Gastroesophageal sphincter (tissue), 4 donors: ENCODE results near the gene SLC35F3. TPM values are rescaled to one million over a fixed set of nuclear protein-coding genes. Genes with fewer than 3 reads are reported as not detected.

Experiments used
- ATAC-seq: fragments of 150-250 bp; one replicate; pipeline ENCODE4 v1.9.1; 2016; ENCODE audit warnings: mild to moderate bottlenecking, moderate library complexity
- H3K27ac ChIP-seq, 4 donors: fragments of 200-600 bp; sonication (generic) in 3 of 4; 1 replicate in 3 of 4; 2 replicates in 1 of 4; pipeline ENCODE4 v1.5.1; 2016 to 2019
- H3K27me3 ChIP-seq: fragments of 200-600 bp; sonication (generic); one replicate; pipeline ENCODE4 v1.5.1; 2019
- H3K36me3 ChIP-seq, 2 donors: fragments of 200-600 bp; sonication (generic); one replicate each; pipeline ENCODE4 v1.5.1; 2019; ENCODE audit warnings: control low read depth in 1 of 2
- H3K4me1 ChIP-seq, 3 donors: fragments of 200-600 bp; sonication (generic); 1 replicate in 2 of 3; 2 replicates in 1 of 3; pipeline ENCODE4 v1.5.1; 2016 to 2019; ENCODE audit warnings: control low read depth in 2 of 3
- H3K4me3 ChIP-seq, 2 donors: fragments of 200-600 bp; sonication (generic); one replicate each; pipeline ENCODE4 v1.5.1; 2019; ENCODE audit warnings: mild to moderate bottlenecking in 1 of 2, moderate library complexity in 1 of 2
- H3K9me3 ChIP-seq, 3 donors: fragments of 200-600 bp; sonication (generic); one replicate each; pipeline ENCODE4 v1.5.1; 2017 to 2019; ENCODE audit warnings: control low read depth in 2 of 3
- EP300 ChIP-seq: sonication (generic); formaldehyde crosslinking; IDR thresholded peaks from one replicate; pipeline ENCODE4 v1.6.1; 2017; ENCODE audit warnings: antibody characterized with exemption, mild to moderate bottlenecking
- POLR2A ChIP-seq, 2 donors: fragments of 450-650 bp; IDR thresholded peaks; one replicate each; pipeline ENCODE4 v1.6.1; 2017; ENCODE audit warnings: antibody characterized with exemption in 2 of 2, mild to moderate bottlenecking in 2 of 2, moderate library complexity in 1 of 2
- POLR2AphosphoS5 ChIP-seq: sonication (generic); formaldehyde crosslinking; IDR thresholded peaks from one replicate; pipeline ENCODE4 v1.6.1; 2017; ENCODE audit warnings: antibody characterized with exemption
- WGBS, 2 donors: methylation state at CpG; one replicate each; pipeline ENCODE4 v1.1.5; 2018; ENCODE audit warnings: low coverage in 1 of 2; 5-methylcytosine and 5-hydroxymethylcytosine counted together
- total RNA-seq, 4 donors: library from RNA; depleted of rRNA; stranded (reverse); fragments of >200 nt; gene quantifications; one replicate each; pipeline ENCODE4 v1.1.0, GENCODE V29; 2016
- TF ChIP-seq, protein P1 (sequence below), 4 experiments: fragments of 200-600 bp in 2 of 4; fragments of 450-650 bp in 2 of 4; sonication (generic) in 1 of 4; IDR thresholded peaks; one replicate each; pipeline ENCODE4 v1.5.1; 2017 to 2019; ENCODE audit warnings: antibody characterized with exemption in 4 of 4, mild to moderate bottlenecking in 2 of 4, moderate library complexity in 2 of 4

SLC35F3 gene
- total RNA-seq, 4 donors from 2014 or later: 0.16 to 0.62 (median 0.54) TPM; not detected in 1

DNA sequence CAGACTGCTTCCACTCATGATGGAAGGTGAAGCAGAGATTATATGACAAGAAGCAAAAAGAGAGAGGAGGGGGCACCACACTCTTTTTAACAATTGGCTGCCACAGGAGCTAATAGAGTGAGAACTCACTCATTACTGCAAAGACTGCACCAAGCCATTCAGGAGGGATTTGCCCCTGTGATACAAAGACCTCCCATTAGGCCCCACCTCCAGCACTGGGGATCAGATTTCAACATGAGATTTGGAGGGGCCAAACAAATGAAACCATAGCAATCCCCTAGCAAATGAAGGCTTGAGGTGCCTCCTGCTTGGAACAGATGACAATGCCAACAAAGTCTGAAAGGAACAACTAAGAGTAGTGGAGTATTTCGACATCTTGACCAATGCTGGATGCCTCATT, 346.3 kb downstream of the SLC35F3 start:
- no peak overlapping the region for H3K27ac ChIP-seq
- no peak overlapping the region for H3K4me3 ChIP-seq
- H3K27me3 ChIP-seq: no peaks in the 10 kb centered on the region
- WGBS, 2 donors: 83 to 100% methylated on average over 1 of the region's 1 CpG
- TF ChIP-seq POLR2A (IDR thresholded peaks at IDR 0.05): no peak
- TF ChIP-seq, protein P1, sequence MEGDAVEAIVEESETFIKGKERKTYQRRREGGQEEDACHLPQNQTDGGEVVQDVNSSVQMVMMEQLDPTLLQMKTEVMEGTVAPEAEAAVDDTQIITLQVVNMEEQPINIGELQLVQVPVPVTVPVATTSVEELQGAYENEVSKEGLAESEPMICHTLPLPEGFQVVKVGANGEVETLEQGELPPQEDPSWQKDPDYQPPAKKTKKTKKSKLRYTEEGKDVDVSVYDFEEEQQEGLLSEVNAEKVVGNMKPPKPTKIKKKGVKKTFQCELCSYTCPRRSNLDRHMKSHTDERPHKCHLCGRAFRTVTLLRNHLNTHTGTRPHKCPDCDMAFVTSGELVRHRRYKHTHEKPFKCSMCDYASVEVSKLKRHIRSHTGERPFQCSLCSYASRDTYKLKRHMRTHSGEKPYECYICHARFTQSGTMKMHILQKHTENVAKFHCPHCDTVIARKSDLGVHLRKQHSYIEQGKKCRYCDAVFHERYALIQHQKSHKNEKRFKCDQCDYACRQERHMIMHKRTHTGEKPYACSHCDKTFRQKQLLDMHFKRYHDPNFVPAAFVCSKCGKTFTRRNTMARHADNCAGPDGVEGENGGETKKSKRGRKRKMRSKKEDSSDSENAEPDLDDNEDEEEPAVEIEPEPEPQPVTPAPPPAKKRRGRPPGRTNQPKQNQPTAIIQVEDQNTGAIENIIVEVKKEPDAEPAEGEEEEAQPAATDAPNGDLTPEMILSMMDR (IDR thresholded peaks at IDR 0.05): no peak
- TF ChIP-seq EP300: no peak
- TF ChIP-seq POLR2AphosphoS5: no peak
- no peak for ATAC-seq
- no peaks in the 10 kb centered on the region for H3K4me1 ChIP-seq
- no peaks in the 10 kb centered on the region for H3K36me3 ChIP-seq
- no peaks in the 10 kb centered on the region for H3K9me3 ChIP-seq

DNA sequence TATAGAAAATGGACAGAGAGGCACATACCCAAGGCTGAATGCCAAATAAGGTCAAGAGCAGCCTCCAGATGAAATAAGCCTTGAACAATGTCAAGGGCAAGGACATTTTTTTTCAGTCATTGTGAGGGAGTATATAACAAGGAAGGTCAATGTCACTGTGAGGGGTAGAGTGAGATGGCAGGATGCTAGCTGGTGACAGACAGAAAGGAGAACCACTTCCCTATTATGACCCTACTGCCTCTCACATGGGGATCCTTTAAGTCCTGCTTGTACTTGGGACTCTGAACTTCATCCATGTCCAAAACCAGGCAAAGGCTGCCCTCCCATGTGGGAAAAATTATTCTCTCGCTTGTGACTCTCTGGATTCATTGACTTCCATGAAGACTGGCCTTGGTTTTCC, 349.3 kb downstream of the SLC35F3 start:
- TF ChIP-seq EP300 (no peak), POLR2A (IDR thresholded peaks at IDR 0.05) (no peak), POLR2AphosphoS5 (no peak)
- TF ChIP-seq, protein P1 (IDR thresholded peaks at IDR 0.05): no peak
- H3K9me3 ChIP-seq: peaks cover 0 to 9% (median 0%) of the 10 kb centered on the region in 3 donors
- no peak overlapping the region for H3K27ac ChIP-seq
- ATAC-seq: no peak
- no peaks in the 10 kb centered on the region for H3K36me3 ChIP-seq
- no peak overlapping the region for H3K4me3 ChIP-seq
- no peaks in the 10 kb centered on the region for H3K4me1 ChIP-seq
- no peaks in the 10 kb centered on the region for H3K27me3 ChIP-seq
- 83 to 100% methylated on average over 1 of the region's 1 CpG for WGBS, 2 donors

DNA sequence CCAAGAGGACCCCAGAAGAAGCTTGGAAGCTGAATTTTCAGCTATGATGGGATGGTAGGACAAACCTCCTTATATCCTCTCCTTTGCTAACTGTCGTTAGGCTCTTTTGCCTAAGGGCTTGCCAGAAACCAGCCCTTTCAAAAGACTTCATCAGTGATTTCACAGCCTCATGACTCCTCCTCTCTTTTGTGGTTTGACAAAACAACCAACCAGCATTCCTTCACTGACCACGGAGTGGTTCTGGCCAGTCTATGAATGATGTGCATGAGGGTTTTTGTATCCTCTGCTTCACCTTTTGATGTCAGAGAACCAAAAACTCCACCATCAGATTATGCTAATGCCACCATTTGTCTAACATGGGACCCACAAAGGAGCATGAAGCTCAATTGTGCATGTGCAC, 351.9 kb downstream of the SLC35F3 start:
- peaks cover 0 to 9% (median 0%) of the 10 kb centered on the region in 3 donors for H3K9me3 ChIP-seq
- ATAC-seq: no peak
- no peak overlapping the region for H3K27ac ChIP-seq
- H3K36me3 ChIP-seq: no peaks in the 10 kb centered on the region
- no peak overlapping the region for H3K4me3 ChIP-seq
- H3K27me3 ChIP-seq: peaks cover 11% of the 10 kb centered on the region
- TF ChIP-seq POLR2A (IDR thresholded peaks at IDR 0.05) (no peak), EP300 (no peak)
- WGBS, 2 donors: 48 to 61% methylated on average over 2 of the region's 2 CpGs
- no peaks in the 10 kb centered on the region for H3K4me1 ChIP-seq

DNA sequence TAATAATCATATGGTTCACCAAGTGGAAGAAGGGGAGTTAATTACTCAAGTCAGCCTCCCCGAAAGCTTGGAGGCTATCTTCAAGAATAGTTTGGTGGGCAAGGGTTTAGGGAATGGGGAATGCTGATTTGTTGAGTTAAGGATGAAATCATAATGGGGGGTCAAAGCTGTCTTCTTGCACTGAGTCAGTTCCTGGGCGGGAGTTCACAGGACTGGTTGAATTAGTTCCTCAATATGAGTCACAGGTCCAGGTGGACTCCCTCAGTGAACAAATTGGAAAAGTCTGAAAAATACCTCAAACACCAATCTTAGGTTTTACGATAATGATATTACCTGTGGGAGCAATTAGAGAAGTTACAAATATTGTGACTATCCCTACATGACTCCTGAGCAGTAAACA, 353.6 kb downstream of the SLC35F3 start:
- Histone ChIP-seq H3K36me3 (no peaks in the 10 kb centered on the region), H3K27ac (no peak overlapping the region), H3K9me3 (peaks cover 0 to 9% (median 0%) of the 10 kb centered on the region in 3 donors), H3K4me1 (no peaks in the 10 kb centered on the region), H3K4me3 (no peak overlapping the region), H3K27me3 (peaks cover 11% of the 10 kb centered on the region)
- ATAC-seq: no peak
- 73 to 88% methylated on average over 3 of the region's 3 CpGs for WGBS, 2 donors
- TF ChIP-seq, protein P1 (IDR thresholded peaks at IDR 0.05): no peak
- TF ChIP-seq EP300 (no peak), POLR2AphosphoS5 (no peak), POLR2A (IDR thresholded peaks at IDR 0.05) (no peak)

DNA sequence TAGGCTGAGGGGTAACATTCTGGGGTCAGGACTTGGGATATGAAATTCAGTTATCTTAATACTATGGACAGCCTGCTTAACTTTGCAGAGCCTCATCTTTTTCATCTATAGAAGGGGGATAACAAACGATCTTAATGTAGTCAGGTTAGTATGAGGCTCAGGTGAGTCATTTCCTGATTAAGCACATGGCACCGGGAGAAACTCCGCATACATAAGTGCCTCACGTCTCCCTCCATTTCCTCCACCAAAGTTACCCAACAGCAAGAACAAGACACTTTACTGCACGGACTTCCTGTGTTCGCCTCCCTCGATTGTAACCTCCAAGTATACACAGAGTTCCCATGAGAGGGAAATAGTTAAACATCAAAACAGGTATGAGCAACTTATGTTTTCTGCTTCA, 356.1 kb downstream of the SLC35F3 start:
- no peak overlapping the region for H3K4me3 ChIP-seq
- 53 to 54% methylated on average over 4 to 5 of the region's 7 CpGs for WGBS, 2 donors
- ATAC-seq: no peak
- H3K36me3 ChIP-seq: no peaks in the 10 kb centered on the region
- H3K9me3 ChIP-seq: peaks cover 0 to 9% (median 0%) of the 10 kb centered on the region in 3 donors
- H3K27ac ChIP-seq: no peak overlapping the region
- no peaks in the 10 kb centered on the region for H3K4me1 ChIP-seq
- TF ChIP-seq POLR2AphosphoS5 (no peak), EP300 (no peak), POLR2A (IDR thresholded peaks at IDR 0.05) (no peak)
- TF ChIP-seq, protein P1 (IDR thresholded peaks at IDR 0.05): no peak
- H3K27me3 ChIP-seq: peaks cover 11% of the 10 kb centered on the region
